ENCODE measurements around the gene DNAI1.

Gene DNAI1

DNA sequence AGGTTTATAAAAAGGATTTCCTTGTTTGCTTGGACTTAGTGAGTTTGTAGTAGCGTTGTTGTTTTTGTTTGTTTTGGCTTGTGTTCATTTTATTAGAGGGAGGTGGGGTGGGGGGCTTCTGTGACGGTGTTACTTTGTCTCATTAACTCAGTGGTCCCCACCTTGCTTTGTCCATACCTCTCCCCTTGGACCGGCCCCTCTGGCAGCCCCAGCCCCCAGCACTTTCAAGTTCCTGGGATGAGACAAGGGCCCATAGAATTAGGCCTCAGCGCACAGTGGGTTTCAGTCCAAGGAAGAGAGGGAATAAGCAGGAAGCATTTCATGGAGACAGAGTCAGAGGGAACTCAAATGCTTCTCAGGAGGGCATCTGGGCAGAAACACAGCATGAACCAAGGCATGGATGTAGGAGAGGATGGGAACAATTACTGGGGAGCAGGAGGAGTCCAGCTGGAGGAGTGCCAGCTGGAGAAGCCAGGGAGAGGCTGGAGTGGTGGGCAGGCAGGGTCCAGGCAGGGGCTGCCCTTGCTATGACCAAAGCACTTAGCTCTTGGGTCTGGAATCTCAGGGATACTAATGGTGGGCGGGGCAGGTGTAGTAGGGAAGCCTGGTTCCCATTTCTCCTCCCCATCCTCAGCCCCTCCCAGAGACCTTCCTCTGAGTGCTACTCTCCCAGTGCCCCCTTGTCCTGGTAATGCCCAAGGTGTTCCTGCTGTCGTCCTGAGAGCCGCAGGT is 87.7 kb downstream of the DNAI1 start:
- peak; percentile 15 for DNase-seq
- H3K4me1 Mint-ChIP-seq (ENCODE audit: low read depth) = no peaks in the 10 kb centered on the region
- no peaks in the 10 kb centered on the region for H3K36me3 Mint-ChIP-seq (ENCODE audit: low read depth)

DNA sequence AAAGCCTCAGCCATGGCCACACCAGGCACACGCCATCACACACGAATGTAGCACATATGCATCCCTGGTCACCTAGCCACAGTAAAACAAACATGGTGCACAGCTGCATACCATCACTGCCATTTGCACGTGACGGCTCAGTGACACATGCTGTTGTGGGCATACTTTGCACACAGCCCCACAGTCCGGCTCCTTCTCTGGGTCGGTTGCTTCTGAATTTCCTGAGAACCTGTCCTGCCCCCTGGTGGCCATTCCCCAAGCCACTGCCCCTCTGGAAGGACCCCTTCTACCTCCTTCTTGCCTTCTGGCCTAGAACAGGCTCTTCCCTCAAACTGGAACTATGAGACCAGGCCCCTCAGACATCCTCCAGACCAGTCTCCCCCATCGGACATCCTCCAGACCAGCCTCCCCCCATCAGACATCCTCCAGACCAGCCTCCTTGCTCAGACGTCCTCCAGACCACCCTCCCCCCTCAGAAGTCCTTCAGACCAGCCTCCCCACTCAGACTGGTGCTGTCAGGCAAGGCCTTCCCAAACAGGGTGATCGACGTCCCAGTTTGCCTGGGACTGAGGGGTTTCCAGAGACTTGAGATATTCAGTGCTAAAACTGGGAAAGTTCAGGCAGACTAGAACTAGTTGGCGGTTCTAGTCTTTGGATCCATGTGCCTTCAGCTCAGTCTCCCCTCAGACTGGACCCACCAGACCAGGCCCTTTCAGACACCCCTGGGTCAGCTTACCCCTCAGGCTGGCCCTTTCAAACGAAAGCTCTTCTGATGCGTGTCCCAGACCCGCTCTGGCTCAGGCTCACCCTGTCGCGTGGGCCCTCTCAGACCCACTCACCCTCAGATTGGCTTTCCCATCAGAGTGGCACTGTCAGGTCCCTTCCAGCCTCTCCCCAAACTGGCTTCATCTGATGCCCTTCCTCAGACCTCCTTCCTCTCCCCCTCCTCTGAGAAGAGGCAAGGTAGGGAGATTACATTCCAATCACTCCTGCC is 88.5 kb downstream of the DNAI1 start:
- DNase-seq = peak; percentile 67
- Mint-ChIP-seq H3K36me3 (ENCODE audit: low read depth) (no peaks in the 10 kb centered on the region), H3K9me3 (no peaks in the 10 kb centered on the region), H3K4me3 (no peak overlapping the region), H3K4me1 (ENCODE audit: low read depth) (no peaks in the 10 kb centered on the region), H3K27ac (no peak overlapping the region), H3K27me3 (peaks cover 25% of the 10 kb centered on the region)

More for the DNA sequence above, 87.7 kb downstream of the DNAI1 start:
- no peak overlapping the region for H3K4me3 Mint-ChIP-seq
- H3K9me3 Mint-ChIP-seq = no peaks in the 10 kb centered on the region
- H3K27ac Mint-ChIP-seq = no peak overlapping the region
- H3K27me3 Mint-ChIP-seq = peaks cover 25% of the 10 kb centered on the region

DNA sequence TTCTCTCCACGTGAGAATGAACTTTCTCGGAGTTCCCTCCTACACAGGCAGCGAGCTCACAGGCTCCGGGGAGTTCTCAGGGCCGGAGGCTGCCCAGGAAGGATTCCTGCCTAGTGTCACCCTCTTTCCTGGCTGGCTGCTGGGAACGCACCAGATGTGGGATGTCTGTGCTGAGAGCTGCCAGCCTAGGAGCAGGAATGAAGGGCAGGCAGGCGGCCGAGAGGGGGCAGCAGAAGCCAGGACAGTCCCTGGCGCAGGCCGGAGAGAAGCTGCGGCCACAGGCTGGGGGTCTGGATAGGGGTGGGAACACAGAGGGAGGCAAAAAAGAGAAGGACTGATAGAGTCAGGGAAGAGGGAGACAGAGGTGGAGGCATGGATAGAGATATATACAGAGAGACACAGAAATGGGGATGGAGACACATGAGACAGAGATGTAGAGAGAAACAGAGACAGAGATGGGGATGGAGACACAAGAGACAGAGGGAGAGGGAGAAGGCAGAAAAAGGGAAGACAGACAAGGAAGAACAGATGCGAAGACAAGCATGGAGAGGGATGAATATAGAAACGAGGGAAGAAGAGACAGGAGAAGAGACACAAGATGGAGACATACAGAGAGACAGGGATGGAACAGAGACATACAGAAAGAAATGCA is 89.5 kb downstream of the DNAI1 start:
- DNase-seq = peak; percentile 53
- Mint-ChIP-seq H3K36me3 (ENCODE audit: low read depth) (no peaks in the 10 kb centered on the region), H3K4me1 (ENCODE audit: low read depth) (no peaks in the 10 kb centered on the region), H3K4me3 (no peak overlapping the region), H3K9me3 (no peaks in the 10 kb centered on the region), H3K27ac (no peak overlapping the region), H3K27me3 (peaks cover 25% of the 10 kb centered on the region)

DNA sequence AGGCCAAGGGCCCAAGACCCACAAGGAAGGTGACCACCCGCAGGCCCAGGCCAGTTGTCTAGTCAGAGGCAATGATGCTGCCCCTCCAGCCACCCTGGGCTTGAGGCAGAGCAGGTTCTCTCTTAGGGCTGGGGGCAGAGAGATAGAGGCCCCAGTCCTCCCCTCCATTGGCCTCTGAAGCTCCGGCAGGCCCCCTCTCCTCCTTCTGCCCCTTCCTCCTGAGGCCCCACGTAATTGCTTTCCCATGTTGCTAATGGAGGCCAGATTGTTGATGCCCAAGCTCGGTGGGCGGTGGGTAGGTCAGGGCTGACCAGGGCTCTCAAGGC is 90.8 kb downstream of the DNAI1 start:
- Mint-ChIP-seq H3K9me3 (no peaks in the 10 kb centered on the region), H3K36me3 (ENCODE audit: low read depth) (no peaks in the 10 kb centered on the region), H3K27ac (no peak overlapping the region)

DNA sequence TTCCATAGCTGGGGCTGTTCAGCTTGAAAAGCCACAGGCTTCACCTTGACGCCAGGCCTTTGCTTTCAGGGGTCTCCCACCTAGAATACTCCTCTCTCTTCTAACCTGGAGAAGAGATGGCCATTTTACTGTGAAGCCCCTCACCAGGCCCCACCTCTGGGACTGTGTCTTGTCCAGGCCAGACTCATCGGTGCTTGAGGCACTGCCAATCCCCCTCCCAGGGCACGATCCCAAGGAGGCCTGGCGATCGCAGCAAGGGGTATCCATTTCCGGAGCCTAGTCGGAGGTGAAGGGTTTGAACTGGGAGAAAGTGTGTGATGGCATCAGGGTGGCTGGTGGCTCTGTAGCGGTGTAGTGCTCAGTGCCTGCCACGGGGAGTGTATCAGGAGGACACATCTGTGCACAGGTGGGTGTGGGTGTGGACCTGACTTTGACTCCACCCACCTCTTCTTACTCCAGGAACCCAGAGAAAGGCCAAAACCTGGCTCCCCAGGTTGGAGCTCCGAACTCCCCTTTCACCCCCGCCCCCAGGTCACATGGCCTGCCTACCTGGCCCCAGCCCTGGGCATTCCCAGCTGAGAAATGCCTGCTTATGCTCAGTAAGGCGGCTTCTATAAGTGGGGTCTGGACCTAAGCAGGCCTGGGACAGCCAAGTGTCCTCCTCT is 91.5 kb downstream of the DNAI1 start:
- Mint-ChIP-seq H3K27me3 (peaks cover 28% of the 10 kb centered on the region), H3K27ac (no peak overlapping the region), H3K4me3 (no peak overlapping the region), H3K9me3 (no peaks in the 10 kb centered on the region), H3K36me3 (ENCODE audit: low read depth) (no peaks in the 10 kb centered on the region), H3K4me1 (ENCODE audit: low read depth) (no peaks in the 10 kb centered on the region)
- no peak for DNase-seq

More for the DNA sequence above, 90.8 kb downstream of the DNAI1 start:
- no peak for DNase-seq
- Mint-ChIP-seq H3K27me3 (peaks cover 25% of the 10 kb centered on the region), H3K4me1 (ENCODE audit: low read depth) (no peaks in the 10 kb centered on the region), H3K4me3 (no peak overlapping the region)

DNA sequence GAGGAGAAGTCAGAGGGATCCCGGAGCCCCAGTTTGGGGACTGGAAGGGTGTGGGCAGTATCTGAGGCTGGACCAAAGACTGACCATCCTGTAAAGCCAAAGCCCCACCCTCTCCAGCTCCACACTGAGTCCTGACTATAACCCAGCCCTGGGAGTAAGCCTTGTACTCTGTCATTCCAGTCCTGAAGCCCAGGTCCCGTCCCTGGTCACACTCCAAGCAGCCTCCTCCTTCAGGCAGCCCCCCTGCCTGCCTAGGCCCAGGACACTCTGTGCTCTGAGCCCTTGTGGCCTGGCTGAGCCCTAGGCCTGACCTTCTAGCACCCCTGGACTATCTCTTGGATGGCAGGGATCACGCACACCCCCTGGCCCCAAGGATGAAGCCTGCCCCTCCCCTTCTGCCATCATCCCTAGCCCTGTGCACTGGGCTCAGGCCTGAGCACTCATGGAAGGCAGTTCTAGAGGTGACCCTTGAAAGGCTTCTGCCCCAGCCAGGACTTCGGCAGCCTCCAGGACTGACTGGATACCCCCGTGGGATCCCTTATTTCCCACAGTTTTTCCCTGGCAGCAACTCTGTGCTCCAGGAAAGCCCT is 92.2 kb downstream of the DNAI1 start:
- no peak overlapping the region for H3K27ac Mint-ChIP-seq
- no peaks in the 10 kb centered on the region for H3K36me3 Mint-ChIP-seq (ENCODE audit: low read depth)
- H3K27me3 Mint-ChIP-seq = peaks cover 23% of the 10 kb centered on the region
- no peak overlapping the region for H3K4me3 Mint-ChIP-seq
- H3K4me1 Mint-ChIP-seq (ENCODE audit: low read depth) = no peaks in the 10 kb centered on the region
- no peaks in the 10 kb centered on the region for H3K9me3 Mint-ChIP-seq
- DNase-seq = no peak

DNA sequence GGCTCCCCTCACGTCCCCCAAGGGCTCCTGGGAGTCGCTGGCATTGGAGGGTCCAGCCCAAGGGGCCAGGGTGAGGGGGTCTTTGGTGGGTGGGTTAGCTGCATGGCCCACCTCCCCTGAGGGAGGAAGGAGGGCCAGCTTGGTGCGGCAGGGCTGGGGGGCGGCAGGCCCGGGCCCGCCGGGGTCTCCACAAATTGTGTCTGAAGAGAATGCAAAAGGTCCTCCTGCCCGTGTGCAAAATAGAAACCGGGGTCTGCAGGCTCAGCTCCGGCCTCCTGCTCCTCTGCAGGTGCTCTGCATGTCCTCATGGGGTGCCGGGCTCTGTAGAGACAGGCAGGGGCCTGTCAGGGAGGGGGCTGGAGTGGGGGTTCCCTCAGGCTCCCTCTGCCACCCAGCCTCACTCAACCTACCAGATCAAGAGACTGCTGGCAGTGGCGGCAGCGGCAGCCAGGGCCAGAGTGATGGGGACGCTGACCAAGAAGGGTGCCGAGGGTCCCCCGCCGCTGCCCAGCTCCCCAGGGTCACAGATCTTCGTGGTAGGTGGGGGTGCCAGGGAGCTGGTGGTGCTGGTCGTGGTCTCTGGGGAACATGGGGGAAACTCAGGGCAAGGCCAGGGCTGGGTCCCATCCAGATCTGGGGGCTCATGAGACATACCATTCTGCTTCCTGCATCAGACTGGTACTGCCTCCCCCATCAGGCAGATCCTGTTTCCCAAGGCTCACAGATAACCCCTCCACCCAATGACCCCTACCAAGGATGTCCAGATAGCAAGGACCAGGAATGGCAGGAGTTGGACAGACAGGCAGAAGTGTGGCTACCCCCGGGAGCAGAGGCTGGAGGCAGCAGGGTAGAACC is 93.4 kb downstream of the DNAI1 start:
- H3K36me3 Mint-ChIP-seq (ENCODE audit: low read depth) = no peaks in the 10 kb centered on the region
- no peaks in the 10 kb centered on the region for H3K9me3 Mint-ChIP-seq
- no peak for DNase-seq
- no peak overlapping the region for H3K27ac Mint-ChIP-seq
- H3K27me3 Mint-ChIP-seq = peaks cover 25% of the 10 kb centered on the region
- H3K4me3 Mint-ChIP-seq = no peak overlapping the region
- no peaks in the 10 kb centered on the region for H3K4me1 Mint-ChIP-seq (ENCODE audit: low read depth)

DNA sequence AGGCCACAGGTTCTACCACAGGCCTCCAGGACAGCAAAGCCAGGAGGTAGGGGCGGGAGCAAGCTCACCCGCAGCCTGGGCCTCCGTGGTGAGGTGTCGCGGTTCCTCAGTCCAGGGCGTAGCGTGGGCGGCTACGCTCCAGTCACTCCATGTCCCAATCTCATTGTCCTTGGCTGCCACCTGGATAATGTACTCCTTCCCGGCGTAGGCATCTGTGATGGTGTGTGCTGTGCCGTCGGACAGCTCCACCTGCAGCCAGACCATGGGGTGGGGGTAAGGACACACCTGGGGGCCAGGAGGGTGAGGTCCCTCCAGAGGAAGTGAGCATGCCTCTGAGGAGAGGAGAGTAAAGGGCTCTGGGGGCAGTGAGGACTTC is 94.0 kb downstream of the DNAI1 start:
- H3K36me3 Mint-ChIP-seq (ENCODE audit: low read depth) = no peaks in the 10 kb centered on the region
- no peaks in the 10 kb centered on the region for H3K4me1 Mint-ChIP-seq (ENCODE audit: low read depth)
- no peak for DNase-seq
- peaks cover 23% of the 10 kb centered on the region for H3K27me3 Mint-ChIP-seq
- no peak overlapping the region for H3K27ac Mint-ChIP-seq
- no peak overlapping the region for H3K4me3 Mint-ChIP-seq
- no peaks in the 10 kb centered on the region for H3K9me3 Mint-ChIP-seq

DNA sequence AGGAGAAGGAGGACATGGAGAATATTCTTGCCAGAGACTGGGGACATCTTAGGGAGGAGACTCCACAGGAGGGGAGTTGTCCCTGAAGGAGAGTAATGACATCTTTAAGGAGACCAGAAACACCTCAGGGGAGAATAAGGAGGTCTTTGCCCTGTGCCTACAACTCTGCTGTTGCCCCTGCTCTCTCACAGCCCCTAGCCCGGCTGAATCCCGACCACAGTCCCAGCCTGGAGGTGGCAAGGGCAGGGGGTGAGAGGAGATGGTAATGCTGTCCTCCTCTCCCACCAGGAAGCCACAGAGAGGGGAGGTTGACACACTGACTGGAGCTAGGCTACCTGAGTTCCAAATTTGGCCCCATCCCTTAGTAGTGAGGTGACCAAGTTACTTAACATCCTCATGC is 94.4 kb downstream of the DNAI1 start:
- Mint-ChIP-seq H3K27me3 (peaks cover 24% of the 10 kb centered on the region), H3K4me1 (ENCODE audit: low read depth) (no peaks in the 10 kb centered on the region), H3K27ac (no peak overlapping the region), H3K36me3 (ENCODE audit: low read depth) (no peaks in the 10 kb centered on the region), H3K9me3 (no peaks in the 10 kb centered on the region), H3K4me3 (no peak overlapping the region)
- no peak for DNase-seq

DNA sequence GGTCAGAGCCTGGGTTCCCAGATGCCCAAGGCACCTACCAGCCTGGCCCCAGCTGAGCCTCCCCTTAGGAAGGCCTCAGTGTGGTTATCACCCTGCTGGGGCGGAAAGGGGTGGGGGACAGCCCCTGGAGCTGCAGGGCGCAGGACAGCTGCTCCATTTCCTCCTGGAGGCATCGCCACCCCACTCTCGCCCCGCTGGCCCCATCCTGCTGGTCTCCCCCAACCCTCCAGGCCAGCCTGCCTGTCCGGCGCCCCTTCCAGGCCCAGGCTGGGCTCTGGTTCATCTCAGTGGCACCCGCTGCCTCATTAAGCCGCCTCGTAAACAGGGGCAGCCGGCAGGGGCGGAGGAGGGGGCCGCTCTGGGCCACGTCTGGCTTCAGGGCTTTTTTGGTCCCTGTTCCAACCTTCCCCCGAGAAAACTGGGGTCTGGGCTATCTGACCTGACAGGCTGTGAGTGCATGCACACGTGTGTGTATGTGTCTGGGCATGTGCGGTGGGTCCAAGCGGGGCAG is 95.0 kb downstream of the DNAI1 start:
- Mint-ChIP-seq H3K9me3 (no peaks in the 10 kb centered on the region), H3K4me1 (ENCODE audit: low read depth) (no peaks in the 10 kb centered on the region), H3K27me3 (peaks cover 24% of the 10 kb centered on the region), H3K27ac (no peak overlapping the region), H3K36me3 (ENCODE audit: low read depth) (no peaks in the 10 kb centered on the region), H3K4me3 (no peak overlapping the region)
- no peak for DNase-seq

DNA sequence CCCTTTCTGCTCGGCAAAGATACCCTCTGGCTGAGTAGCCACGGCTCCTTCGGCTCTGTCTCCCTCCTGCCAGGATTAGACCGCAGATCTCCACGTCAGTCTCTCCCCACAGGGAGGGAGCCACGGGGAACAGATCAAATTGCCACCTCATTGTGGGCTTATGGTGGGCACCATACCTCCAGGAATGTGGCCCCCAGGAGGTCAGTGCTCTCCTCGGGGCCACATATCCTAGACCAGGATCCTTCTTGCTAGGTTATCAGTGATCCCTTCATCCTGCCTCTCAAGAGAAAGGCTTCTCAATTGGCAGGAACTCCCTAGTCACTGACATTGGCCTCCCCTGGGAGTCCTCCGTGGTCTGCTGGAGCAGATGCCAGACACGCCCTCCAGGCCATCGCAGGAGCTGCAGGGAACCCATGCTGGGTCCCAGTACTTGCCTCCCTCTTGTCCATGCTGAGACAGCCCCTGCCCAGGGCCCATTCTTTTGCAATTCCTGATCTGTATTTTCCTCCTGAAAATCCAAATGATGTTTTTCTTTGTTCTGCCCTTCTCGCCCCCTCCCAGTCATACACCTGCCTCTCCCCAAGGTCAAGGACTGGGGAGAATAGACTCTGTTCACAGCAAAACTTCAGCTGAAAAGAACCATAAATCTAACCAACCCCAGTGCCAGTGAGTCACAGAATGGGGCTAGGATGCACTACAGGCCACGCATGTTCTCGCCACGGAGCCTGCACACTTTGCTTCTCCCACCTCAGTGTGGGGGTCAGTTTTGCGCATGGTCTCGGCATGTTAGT is 95.8 kb downstream of the DNAI1 start:
- Mint-ChIP-seq H3K4me3 (no peak overlapping the region), H3K27ac (no peak overlapping the region), H3K9me3 (no peaks in the 10 kb centered on the region), H3K4me1 (ENCODE audit: low read depth) (no peaks in the 10 kb centered on the region), H3K27me3 (peaks cover 31% of the 10 kb centered on the region), H3K36me3 (ENCODE audit: low read depth) (no peaks in the 10 kb centered on the region)
- no peak for DNase-seq

DNA sequence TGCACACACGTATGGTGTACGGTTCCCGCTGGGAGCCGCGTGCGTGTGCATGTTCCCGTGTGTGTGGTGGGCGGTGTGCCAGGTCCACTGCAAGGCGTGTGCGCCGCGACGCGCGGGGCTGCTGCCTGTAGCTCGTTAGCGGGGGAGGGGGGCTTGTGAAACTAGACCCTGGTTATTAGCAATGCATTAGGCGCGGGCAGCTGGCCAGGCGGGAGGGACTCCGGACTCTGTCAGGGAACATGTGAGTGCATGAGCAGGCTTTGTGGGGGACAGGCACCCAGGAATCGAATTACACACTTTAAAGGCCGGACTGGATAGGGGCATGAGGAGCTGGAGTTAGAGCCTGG is 96.4 kb downstream of the DNAI1 start:
- Mint-ChIP-seq H3K36me3 (ENCODE audit: low read depth) (no peaks in the 10 kb centered on the region), H3K27me3 (peaks cover 32% of the 10 kb centered on the region), H3K4me3 (no peak overlapping the region), H3K27ac (no peak overlapping the region), H3K9me3 (no peaks in the 10 kb centered on the region), H3K4me1 (ENCODE audit: low read depth) (no peaks in the 10 kb centered on the region)
- DNase-seq = no peak

DNA sequence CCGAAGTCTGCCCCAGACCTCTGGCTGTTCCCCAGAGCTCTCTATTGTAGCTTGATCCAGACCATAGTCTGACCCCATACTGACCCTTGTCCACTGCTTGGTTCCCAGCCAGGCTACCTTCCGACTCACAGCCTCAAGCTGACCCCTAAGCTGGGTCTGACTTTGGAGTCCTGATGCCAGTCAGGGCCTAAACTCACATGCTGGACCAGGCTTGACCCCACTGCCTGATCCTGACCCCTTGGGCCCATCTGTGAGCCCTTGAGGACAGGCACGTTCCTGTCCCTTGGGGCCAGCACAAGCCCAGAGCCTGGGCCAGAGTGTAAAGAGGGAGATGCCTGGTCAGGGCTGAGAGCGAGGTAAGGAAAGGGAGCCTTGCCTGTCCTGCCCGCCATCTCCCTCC is 96.9 kb downstream of the DNAI1 start:
- Mint-ChIP-seq H3K27ac (no peak overlapping the region), H3K4me1 (ENCODE audit: low read depth) (no peaks in the 10 kb centered on the region), H3K9me3 (no peaks in the 10 kb centered on the region), H3K4me3 (no peak overlapping the region), H3K27me3 (peaks cover 37% of the 10 kb centered on the region), H3K36me3 (ENCODE audit: low read depth) (no peaks in the 10 kb centered on the region)
- no peak for DNase-seq

Data from activated T-cell treated with anti-CD3 and anti-CD28 coated beads, Interleukin-2, amount 50 U/mL, for 24 hours (primary cell).